ENCODE data around the gene TMEM259.

DNA sequence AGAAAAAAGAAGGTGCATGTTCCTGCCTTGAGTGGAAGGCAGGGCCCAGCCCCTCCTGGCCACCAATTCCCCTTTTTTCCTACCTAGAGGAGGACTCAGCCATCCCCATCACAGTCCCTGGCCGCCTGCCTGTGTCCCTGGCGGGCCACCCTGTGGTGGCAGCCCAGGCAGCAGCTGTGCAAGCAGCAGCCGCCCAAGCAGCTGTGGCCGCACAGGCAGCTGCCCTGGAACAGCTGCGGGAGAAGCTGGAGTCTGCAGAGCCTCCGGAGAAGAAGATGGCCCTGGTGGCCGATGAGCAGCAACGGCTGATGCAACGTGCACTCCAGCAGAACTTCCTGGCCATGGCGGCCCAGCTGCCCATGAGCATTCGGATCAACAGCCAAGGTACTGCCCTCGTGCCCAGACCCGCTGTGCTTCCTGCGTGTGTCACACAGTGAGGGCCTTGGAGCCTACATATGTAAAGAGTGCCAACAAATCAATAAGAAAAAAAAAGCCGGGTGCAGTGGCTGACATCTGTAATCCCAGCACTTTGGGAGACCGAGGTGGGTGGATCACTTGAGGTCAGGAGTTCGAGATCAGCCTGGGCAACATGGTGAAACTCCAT lies 54.3 kb downstream of the TMEM259 start:
- no peak for TF ChIP-seq DPF2 (CRISPR knock-in tag; IDR thresholded peaks at IDR 0.05; ENCODE audit: borderline replicate concordance, low read depth)
- TF ChIP-seq ZMYM4 (CRISPR knock-in tag; IDR thresholded peaks at IDR 0.05), result no peak
- no peak for TF ChIP-seq PAX8 (CRISPR knock-in tag; IDR thresholded peaks at IDR 0.05; ENCODE audit: borderline replicate concordance)
- TF ChIP-seq ZNF816 (CRISPR knock-in tag; IDR thresholded peaks at IDR 0.05; ENCODE audit: borderline replicate concordance), result no peak
- TF ChIP-seq, protein P1, sequence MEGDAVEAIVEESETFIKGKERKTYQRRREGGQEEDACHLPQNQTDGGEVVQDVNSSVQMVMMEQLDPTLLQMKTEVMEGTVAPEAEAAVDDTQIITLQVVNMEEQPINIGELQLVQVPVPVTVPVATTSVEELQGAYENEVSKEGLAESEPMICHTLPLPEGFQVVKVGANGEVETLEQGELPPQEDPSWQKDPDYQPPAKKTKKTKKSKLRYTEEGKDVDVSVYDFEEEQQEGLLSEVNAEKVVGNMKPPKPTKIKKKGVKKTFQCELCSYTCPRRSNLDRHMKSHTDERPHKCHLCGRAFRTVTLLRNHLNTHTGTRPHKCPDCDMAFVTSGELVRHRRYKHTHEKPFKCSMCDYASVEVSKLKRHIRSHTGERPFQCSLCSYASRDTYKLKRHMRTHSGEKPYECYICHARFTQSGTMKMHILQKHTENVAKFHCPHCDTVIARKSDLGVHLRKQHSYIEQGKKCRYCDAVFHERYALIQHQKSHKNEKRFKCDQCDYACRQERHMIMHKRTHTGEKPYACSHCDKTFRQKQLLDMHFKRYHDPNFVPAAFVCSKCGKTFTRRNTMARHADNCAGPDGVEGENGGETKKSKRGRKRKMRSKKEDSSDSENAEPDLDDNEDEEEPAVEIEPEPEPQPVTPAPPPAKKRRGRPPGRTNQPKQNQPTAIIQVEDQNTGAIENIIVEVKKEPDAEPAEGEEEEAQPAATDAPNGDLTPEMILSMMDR (CRISPR knock-in tag; IDR thresholded peaks at IDR 0.05), result peak; percentile 33
- no peak for TF ChIP-seq ETV6 (CRISPR knock-in tag; conservative IDR thresholded peaks at IDR 0.05)
- TF ChIP-seq POLR2A (IDR thresholded peaks at IDR 0.05; ENCODE audit: insufficient read depth in 1 of 2, low read depth in 2 of 2, low read length in 2 of 2), result no peak
- TF ChIP-seq, protein P2, sequence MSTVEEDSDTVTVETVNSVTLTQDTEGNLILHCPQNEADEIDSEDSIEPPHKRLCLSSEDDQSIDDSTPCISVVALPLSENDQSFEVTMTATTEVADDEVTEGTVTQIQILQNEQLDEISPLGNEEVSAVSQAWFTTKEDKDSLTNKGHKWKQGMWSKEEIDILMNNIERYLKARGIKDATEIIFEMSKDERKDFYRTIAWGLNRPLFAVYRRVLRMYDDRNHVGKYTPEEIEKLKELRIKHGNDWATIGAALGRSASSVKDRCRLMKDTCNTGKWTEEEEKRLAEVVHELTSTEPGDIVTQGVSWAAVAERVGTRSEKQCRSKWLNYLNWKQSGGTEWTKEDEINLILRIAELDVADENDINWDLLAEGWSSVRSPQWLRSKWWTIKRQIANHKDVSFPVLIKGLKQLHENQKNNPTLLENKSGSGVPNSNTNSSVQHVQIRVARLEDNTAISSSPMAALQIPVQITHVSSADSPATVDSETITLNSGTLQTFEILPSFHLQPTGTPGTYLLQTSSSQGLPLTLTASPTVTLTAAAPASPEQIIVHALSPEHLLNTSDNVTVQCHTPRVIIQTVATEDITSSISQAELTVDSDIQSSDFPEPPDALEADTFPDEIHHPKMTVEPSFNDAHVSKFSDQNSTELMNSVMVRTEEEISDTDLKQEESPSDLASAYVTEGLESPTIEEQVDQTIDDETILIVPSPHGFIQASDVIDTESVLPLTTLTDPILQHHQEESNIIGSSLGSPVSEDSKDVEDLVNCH (CRISPR knock-in tag; IDR thresholded peaks at IDR 0.05), result no peak
- TF ChIP-seq, protein P3, sequence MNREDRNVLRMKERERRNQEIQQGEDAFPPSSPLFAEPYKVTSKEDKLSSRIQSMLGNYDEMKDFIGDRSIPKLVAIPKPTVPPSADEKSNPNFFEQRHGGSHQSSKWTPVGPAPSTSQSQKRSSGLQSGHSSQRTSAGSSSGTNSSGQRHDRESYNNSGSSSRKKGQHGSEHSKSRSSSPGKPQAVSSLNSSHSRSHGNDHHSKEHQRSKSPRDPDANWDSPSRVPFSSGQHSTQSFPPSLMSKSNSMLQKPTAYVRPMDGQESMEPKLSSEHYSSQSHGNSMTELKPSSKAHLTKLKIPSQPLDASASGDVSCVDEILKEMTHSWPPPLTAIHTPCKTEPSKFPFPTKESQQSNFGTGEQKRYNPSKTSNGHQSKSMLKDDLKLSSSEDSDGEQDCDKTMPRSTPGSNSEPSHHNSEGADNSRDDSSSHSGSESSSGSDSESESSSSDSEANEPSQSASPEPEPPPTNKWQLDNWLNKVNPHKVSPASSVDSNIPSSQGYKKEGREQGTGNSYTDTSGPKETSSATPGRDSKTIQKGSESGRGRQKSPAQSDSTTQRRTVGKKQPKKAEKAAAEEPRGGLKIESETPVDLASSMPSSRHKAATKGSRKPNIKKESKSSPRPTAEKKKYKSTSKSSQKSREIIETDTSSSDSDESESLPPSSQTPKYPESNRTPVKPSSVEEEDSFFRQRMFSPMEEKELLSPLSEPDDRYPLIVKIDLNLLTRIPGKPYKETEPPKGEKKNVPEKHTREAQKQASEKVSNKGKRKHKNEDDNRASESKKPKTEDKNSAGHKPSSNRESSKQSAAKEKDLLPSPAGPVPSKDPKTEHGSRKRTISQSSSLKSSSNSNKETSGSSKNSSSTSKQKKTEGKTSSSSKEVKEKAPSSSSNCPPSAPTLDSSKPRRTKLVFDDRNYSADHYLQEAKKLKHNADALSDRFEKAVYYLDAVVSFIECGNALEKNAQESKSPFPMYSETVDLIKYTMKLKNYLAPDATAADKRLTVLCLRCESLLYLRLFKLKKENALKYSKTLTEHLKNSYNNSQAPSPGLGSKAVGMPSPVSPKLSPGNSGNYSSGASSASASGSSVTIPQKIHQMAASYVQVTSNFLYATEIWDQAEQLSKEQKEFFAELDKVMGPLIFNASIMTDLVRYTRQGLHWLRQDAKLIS (CRISPR knock-in tag; IDR thresholded peaks at IDR 0.05), result no peak
- TF ChIP-seq YY1 (IDR thresholded peaks at IDR 0.05; ENCODE audit: insufficient read depth, insufficient replicate concordance, low read depth, low read length), result no peak

Measured in HepG2 (cell line).